Naive B cell (primary cell): ENCODE results near the gene RER1. TPM values are rescaled to one million over a fixed set of nuclear protein-coding genes. Genes with fewer than 3 reads are reported as not detected.

ENCODE experiments used
- ATAC-seq, 2 donors: fragments of 150-1000 bp; cut with Tn5 transposase; 2 replicates each; pipeline ENCODE4 v1.10.0; 2021; ENCODE audit warnings: low read depth in 2 of 2, mild to moderate bottlenecking in 2 of 2, moderate library complexity in 2 of 2
- DNase-seq: peaks from one replicate; pipeline ENCODE4 v3.0.0; 2022
- H3K27ac Mint-ChIP-seq, 6 donors: one replicate each; pipeline ENCODE4 v1.8.0; 2020 to 2022; ENCODE audit warnings: mild to moderate bottlenecking in 6 of 6, mixed read lengths in 6 of 6, moderate library complexity in 5 of 6, inconsistent platforms in 2 of 6
- H3K27me3 Mint-ChIP-seq, 3 donors: one replicate each; pipeline ENCODE4 v1.8.0; 2021 to 2022; ENCODE audit warnings: mixed read lengths in 3 of 3, mild to moderate bottlenecking in 1 of 3
- H3K36me3 Mint-ChIP-seq, 2 donors: one replicate each; pipeline ENCODE4 v1.8.0; 2020 to 2022; ENCODE audit warnings: mixed read lengths in 2 of 2, inconsistent platforms in 1 of 2, mild to moderate bottlenecking in 1 of 2
- H3K4me1 Mint-ChIP-seq, 3 donors: one replicate each; pipeline ENCODE4 v1.8.0; 2020 to 2022; ENCODE audit warnings: mixed read lengths in 3 of 3, inconsistent platforms in 1 of 3, mild to moderate bottlenecking in 1 of 3, moderate library complexity in 1 of 3
- H3K4me3 Mint-ChIP-seq, 8 donors: one replicate each; pipeline ENCODE4 v1.8.0; 2020 to 2022; ENCODE audit warnings: mild to moderate bottlenecking in 8 of 8, mixed read lengths in 8 of 8, moderate library complexity in 8 of 8, inconsistent platforms in 2 of 8
- H3K9me3 Mint-ChIP-seq, 7 donors: one replicate each; pipeline ENCODE4 v1.8.0; 2020 to 2022; ENCODE audit warnings: mixed read lengths in 7 of 7, mild to moderate bottlenecking in 5 of 7, inconsistent platforms in 2 of 7, moderate library complexity in 1 of 7
- polyA plus RNA-seq, 6 donors: library from polyadenylated mRNA; unstranded; fragments of 300-500 nt; fragmentation: Illumina TruSeq; gene quantifications; one replicate each; pipeline ENCODE4 v1.2.3, GENCODE V29; 2021; ENCODE audit warnings: low read depth in 6 of 6

RER1 gene
- polyA plus RNA-seq, 6 donors from 2014 or later = 116 to 129 (median 121) TPM

DNA sequence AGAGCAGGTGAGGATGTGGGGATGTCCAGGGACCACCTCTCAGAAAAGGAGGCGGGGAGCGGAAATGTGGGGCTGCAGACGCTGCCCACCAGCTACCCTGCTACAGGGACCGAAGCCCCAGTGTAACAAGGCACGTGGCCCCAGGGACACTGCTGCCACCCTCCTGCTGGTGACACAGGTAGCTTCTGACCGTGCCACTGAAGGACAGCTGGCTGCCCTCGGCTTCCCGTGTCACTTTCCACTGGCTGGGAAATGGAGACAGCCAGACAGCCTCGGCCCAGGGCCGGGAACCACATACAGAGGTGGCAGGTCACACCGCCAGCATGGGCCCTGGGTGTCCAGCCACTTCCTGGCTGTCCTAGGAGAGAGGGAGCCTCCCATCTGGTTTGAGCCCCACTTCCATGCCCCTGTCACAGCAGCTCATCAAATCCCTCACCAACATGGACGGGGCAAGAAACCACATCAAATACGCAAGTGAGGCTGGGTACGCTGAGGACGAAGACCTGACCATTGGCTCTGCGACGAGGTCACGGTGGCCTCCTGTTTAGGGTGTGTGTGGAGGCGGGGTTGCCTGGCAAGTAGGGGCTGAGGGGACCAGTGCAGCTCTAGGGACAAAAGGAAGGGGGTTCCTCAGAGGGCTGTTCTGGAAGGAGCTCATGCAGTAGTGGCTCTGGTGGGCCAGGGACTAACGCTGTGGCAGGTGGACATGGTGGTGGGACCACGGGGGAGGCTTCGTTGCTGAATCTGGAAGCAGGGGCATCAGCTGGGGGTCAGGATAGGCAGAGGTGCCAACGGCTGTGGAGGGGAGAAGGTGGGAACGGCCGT lies 15.7 kb downstream of the RER1 start:
- H3K27me3 Mint-ChIP-seq = no peaks in the 10 kb centered on the region
- H3K36me3 Mint-ChIP-seq = no peaks in the 10 kb centered on the region
- H3K4me3 Mint-ChIP-seq = peak overlapping the region in 2 of 8 donors; percentile 52 to 76

DNA sequence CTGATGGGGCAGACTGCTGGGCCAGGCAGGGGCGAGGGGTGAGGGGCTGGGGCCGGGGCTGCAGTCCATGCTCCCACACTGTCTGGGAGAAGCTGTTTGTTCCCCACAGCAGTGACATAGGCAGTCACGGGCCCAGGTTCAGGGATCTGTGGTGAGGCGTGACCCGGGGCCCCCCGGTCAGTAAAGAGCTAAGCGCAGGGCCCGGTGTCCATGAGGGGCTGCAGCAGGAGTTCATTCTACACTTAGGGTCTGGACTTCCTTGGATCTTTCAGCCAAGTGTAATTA lies 16.3 kb downstream of the RER1 start:
- Mint-ChIP-seq H3K27ac (peak overlapping the region in 1 of 6 donors; percentile 44), H3K27me3 (no peaks in the 10 kb centered on the region)
- no peak for DNase-seq

More for the DNA sequence above, 15.7 kb downstream of the RER1 start:
- H3K27ac Mint-ChIP-seq = peak overlapping the region in 2 of 6 donors; percentile 43 to 44
- no peak for DNase-seq
- peaks cover 0 to 12% (median 9%) of the 10 kb centered on the region in 3 donors for H3K4me1 Mint-ChIP-seq
- no peaks in the 10 kb centered on the region for H3K9me3 Mint-ChIP-seq
- no peak for ATAC-seq

GRCh38 chr1:2408456-2408855 lies 16.8 kb downstream of the RER1 start:
- no peaks in the 10 kb centered on the region for H3K36me3 Mint-ChIP-seq
- peaks cover 0 to 12% (median 9%) of the 10 kb centered on the region in 3 donors for H3K4me1 Mint-ChIP-seq
- H3K27ac Mint-ChIP-seq = no peak overlapping the region
- no peaks in the 10 kb centered on the region for H3K9me3 Mint-ChIP-seq
- no peak for DNase-seq
- H3K4me3 Mint-ChIP-seq = no peak overlapping the region
- no peak for ATAC-seq
- H3K27me3 Mint-ChIP-seq = no peaks in the 10 kb centered on the region

More for the DNA sequence above, 16.3 kb downstream of the RER1 start:
- Mint-ChIP-seq H3K4me3 (no peak overlapping the region), H3K9me3 (no peaks in the 10 kb centered on the region), H3K36me3 (no peaks in the 10 kb centered on the region), H3K4me1 (peaks cover 0 to 12% (median 9%) of the 10 kb centered on the region in 3 donors)
- ATAC-seq = no peak

DNA sequence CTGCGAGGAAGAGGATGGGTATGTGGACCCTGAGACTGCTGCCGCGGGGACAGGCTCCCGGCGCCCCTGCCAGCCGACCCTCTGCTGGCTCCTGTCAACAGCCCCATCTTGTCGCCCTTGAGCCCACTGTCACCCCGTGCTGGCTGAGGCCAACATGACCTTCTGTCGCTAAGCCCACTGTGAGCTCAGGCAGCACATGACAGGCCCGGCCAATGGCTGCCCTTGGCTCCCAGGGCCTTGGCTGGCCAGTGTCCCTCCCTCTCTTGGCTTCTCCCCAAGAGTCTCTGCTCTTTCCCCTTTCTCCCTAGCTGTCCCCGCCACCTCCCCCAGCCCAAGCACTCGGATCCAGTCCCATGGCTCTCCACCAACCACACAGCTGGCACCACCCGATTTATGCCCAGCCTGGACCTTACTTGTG lies 17.2 kb downstream of the RER1 start:
- peaks cover 1 to 12% (median 9%) of the 10 kb centered on the region in 3 donors for H3K4me1 Mint-ChIP-seq
- H3K36me3 Mint-ChIP-seq = no peaks in the 10 kb centered on the region
- no peaks in the 10 kb centered on the region for H3K9me3 Mint-ChIP-seq
- ATAC-seq = no peak
- peak overlapping the region in 1 of 6 donors; percentile 63 for H3K27ac Mint-ChIP-seq
- no peaks in the 10 kb centered on the region for H3K27me3 Mint-ChIP-seq
- peak overlapping the region in 2 of 8 donors; percentile 18 to 30 for H3K4me3 Mint-ChIP-seq
- DNase-seq = no peak

DNA sequence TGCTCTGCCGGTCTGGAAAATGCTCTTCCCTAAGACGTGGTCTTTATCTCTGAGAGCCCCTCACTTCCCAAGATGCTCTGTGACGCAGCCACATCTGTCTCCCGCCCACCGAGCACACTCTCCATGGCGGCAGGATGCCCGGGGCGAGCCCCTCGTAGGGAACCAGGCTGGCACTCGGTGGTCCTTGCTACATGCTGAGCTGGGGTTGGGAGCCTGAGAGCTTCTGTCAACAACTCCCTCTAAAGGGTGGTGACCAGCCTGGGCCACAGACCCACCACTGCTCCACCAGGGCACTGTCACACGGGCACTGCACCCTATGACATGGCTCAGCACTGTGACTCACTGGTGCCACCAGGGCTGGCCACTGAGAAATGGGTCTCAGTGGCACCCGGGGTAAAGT lies 18.1 kb downstream of the RER1 start:
- no peak for DNase-seq
- peaks cover 9 to 20% (median 17%) of the 10 kb centered on the region in 3 donors for H3K4me1 Mint-ChIP-seq
- no peaks in the 10 kb centered on the region for H3K27me3 Mint-ChIP-seq
- H3K9me3 Mint-ChIP-seq = no peaks in the 10 kb centered on the region
- H3K27ac Mint-ChIP-seq = peak overlapping the region in 3 of 6 donors; percentile 63 to 67 (median 66)
- peak overlapping the region in 3 of 8 donors; percentile 40 to 84 (median 80) for H3K4me3 Mint-ChIP-seq
- ATAC-seq = no peak
- H3K36me3 Mint-ChIP-seq = no peaks in the 10 kb centered on the region

DNA sequence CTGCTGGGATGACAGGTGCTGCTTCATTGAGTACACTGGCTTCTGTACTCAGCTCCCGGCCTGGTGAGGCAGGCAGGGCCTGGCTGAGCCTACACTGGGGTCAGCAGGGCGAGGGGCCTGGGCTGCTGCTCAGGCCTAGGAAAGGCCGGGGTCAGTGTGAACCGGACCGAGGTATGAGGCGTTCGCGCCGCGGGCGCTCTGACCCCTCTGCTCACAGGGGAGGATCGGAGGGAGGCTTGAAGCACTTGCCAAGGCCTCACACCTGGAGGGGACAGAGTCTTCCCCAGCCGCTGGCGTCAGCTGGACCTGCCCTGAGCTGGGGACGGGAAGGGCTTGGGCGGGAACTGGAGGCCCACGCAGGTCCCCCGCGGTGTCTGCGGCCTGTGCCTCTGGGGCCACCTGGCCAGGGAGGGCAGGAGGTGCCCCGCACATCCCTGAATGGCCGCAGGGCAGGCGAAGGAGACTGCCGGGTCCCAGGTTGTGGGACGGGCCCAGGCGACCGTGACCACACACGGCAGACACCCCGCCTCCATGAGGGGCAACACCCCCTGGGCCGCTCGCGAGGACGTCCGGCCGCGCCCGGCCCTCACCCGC lies 20.3 kb downstream of the RER1 start:
- no peaks in the 10 kb centered on the region for H3K27me3 Mint-ChIP-seq
- H3K4me1 Mint-ChIP-seq = peaks cover 21 to 39% (median 35%) of the 10 kb centered on the region in 3 donors
- H3K9me3 Mint-ChIP-seq = no peaks in the 10 kb centered on the region
- DNase-seq = no peak
- H3K27ac Mint-ChIP-seq = peak overlapping the region in 5 of 6 donors; percentile 16 to 93 (median 69)
- H3K4me3 Mint-ChIP-seq = peak overlapping the region; percentile 77 to 91 (median 86)
- ATAC-seq = peak; percentile 15 to 19
- H3K36me3 Mint-ChIP-seq = no peaks in the 10 kb centered on the region

GRCh38 chr1:2412395-2412772 lies 20.7 kb downstream of the RER1 start, which contains the start of gene PEX10:
Gene PEX10, minus strand, starts transcription at chr1:2412564. Its CDS starts 62 bp downstream, at chr1:2412502.
- ATAC-seq (peak; percentile 90 to 91), DNase-seq (peak; percentile 99)
- Mint-ChIP-seq H3K9me3 (no peaks in the 10 kb centered on the region), H3K4me3 (peak within 1 kb of the TSS; percentile 85 to 93 (median 88)), H3K4me1 (peaks cover 21 to 39% (median 39%) of the 10 kb centered on the region in 3 donors), H3K27ac (peak within 1 kb of the TSS in 5 of 6 donors; percentile 16 to 93 (median 69)), H3K27me3 (no peaks in the 10 kb centered on the region), H3K36me3 (no peaks in the 10 kb centered on the region)

DNA sequence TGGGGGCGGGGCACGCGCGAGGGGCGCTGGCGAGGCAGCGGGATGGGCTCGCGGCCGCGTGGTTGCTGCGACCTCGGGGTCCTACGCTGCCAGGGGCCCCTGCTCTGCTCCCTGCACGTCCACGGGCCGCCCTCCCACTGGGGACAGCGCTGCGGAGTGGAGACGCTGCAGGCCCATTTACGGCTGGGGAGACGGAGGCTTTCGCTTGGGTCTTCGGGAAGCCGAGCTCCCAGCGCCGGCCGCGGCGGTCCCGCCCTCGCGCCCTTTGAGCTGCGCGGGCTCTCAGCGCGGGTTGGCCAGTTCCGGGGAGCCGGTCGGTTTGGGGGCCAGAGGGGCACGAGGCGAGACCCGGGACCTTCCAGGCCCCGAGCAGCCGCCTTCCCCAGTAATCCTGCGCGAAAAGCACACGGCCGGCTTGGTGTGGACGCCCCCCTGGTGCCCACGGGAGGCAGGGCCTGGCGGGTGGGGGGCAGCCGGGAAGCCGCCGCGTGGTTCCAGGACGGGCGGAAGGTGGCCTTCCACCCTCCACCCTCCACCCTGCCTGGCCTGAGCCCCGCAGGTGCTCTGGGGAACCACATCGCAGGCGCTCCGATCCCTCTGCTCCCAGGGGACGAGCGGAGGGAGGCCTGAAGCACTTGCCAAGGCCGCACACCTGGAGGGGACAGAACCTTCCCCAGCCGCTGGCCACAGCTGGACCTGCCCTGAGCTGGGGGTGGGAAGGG lies 21.3 kb downstream of the RER1 start:
- H3K27ac Mint-ChIP-seq = peak overlapping the region in 2 of 6 donors; percentile 59 to 92
- no peaks in the 10 kb centered on the region for H3K9me3 Mint-ChIP-seq
- H3K27me3 Mint-ChIP-seq = no peaks in the 10 kb centered on the region
- H3K4me3 Mint-ChIP-seq = peak overlapping the region in 6 of 8 donors; percentile 84 to 91 (median 88)
- H3K4me1 Mint-ChIP-seq = peaks cover 21 to 39% (median 39%) of the 10 kb centered on the region in 3 donors
- H3K36me3 Mint-ChIP-seq = no peaks in the 10 kb centered on the region
- DNase-seq (no peak), ATAC-seq (peak; percentile 18 to 26)

DNA sequence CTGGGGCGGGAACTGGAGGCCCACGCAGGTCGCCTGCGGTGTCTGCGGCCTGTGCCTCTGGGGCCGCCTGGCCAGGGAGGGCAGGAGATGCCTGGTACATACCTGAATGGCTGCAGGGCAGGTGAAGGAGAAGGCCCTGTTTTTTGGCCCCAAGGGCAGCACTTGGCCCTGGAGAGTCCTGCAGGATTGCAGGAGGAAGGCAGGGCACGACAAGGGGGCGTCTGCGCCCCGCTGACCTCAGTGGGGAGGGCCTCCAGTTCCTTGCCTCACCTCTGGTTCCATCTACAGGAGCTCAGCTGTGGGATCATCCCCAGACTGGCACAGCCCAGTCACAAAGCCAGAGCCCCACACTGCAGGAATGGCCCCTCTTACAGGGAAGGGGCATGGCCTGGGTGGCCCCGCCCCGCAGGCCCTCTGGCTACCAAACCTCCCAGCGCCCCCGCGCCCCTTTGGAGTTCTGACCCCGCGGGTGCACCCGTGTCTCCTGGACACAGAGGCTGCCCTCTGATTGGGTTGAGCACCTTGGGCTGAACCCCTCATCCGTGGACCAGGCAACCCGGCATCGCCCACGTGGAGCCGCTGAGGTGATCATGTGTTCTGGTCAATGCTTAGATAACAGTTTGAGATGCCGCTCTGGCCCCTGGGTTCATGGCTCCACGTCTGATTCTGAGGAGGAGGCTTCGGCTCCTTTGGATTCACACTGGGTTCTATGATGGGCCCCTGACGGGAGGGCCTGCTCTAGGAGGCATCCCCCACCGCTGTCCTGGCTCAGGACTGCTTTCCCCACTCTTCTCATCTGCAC lies 22.1 kb downstream of the RER1 start:
- peaks cover 21 to 39% (median 39%) of the 10 kb centered on the region in 3 donors for H3K4me1 Mint-ChIP-seq
- H3K27me3 Mint-ChIP-seq = peaks cover 0 to under 1% (median 0%) of the 10 kb centered on the region in 3 donors
- H3K36me3 Mint-ChIP-seq = no peaks in the 10 kb centered on the region
- DNase-seq (no peak), ATAC-seq (no peak)
- no peaks in the 10 kb centered on the region for H3K9me3 Mint-ChIP-seq
- H3K27ac Mint-ChIP-seq = peak overlapping the region in 5 of 6 donors; percentile 49 to 93 (median 91)
- peak overlapping the region; percentile 83 to 93 (median 86) for H3K4me3 Mint-ChIP-seq

DNA sequence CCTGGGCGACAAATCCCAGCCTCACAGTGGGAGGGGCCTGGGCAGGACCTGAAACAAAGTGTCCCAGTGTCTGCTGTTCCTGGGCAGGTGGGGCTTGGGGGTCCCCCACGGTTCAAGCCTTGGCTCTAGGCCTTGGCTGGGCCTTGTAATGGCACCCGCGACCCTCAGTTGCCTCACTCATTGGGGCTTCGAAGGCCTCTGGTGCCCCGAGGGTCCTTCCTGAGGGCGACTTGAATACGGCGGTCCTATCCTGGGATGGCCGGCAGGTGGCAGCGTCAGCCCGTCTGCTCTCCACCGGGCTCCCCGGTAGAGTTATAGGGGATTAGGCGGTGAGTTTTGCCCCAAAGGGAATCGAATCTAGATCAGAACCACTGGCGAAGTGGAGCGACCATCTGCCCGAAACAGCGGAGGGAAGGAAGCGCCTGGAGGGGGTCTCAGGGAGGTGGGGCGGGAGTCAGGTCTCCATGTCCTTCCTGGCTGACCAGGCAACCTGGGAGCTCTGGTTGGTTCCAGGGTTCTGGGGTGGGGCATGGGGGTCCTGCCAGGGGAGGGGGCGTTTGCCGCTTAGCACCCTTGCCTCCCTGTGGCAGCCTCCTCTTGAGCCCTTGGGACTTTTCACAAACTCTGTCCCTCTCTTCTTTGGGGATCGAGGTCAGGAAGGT lies 22.8 kb downstream of the RER1 start:
- H3K9me3 Mint-ChIP-seq = no peaks in the 10 kb centered on the region
- peaks cover 0 to 8% (median 0%) of the 10 kb centered on the region in 3 donors for H3K27me3 Mint-ChIP-seq
- peaks cover 25 to 38% (median 37%) of the 10 kb centered on the region in 3 donors for H3K4me1 Mint-ChIP-seq
- peak overlapping the region; percentile 49 to 93 (median 90) for H3K27ac Mint-ChIP-seq
- no peaks in the 10 kb centered on the region for H3K36me3 Mint-ChIP-seq
- DNase-seq = peak; percentile 78
- peak overlapping the region; percentile 83 to 93 (median 86) for H3K4me3 Mint-ChIP-seq
- peak; percentile 27 to 29 for ATAC-seq

DNA sequence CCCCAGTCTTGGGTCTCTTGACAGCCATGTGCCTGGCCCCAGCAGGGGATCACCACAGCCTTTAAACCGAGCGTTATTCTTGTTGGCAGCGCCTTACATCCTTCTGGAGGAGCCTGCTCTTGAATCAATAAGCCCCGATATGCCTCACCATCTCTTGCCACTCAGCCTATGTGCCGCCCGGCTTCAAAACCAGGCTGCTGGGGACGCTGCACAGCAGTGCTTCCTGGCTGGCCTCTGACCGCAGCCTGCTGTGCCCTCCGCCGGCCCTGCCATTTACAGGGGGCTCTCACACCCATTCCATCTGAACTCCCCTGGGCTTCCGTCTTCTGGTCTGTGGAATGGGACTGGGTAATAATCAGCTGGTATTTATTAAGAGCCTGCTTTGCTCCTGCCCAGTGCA lies 23.7 kb downstream of the RER1 start:
- Mint-ChIP-seq H3K36me3 (no peaks in the 10 kb centered on the region), H3K27ac (peak overlapping the region in 4 of 6 donors; percentile 27 to 93 (median 62)), H3K27me3 (peaks cover 0 to 9% (median 0%) of the 10 kb centered on the region in 3 donors), H3K4me1 (peaks cover 25 to 37% (median 35%) of the 10 kb centered on the region in 3 donors), H3K9me3 (no peaks in the 10 kb centered on the region), H3K4me3 (peak overlapping the region; percentile 45 to 86 (median 82))
- no peak for ATAC-seq
- DNase-seq = no peak

GRCh38 chr1:2415801-2416208 lies 24.2 kb downstream of the RER1 start:
- no peak for DNase-seq
- peaks cover 25 to 35% (median 32%) of the 10 kb centered on the region in 3 donors for H3K4me1 Mint-ChIP-seq

More at GRCh38 chr1:2415801-2416208, 24.2 kb downstream of the RER1 start:
- no peak for ATAC-seq
- Mint-ChIP-seq H3K9me3 (no peaks in the 10 kb centered on the region), H3K36me3 (no peaks in the 10 kb centered on the region), H3K4me3 (peak overlapping the region; percentile 45 to 86 (median 82)), H3K27me3 (peaks cover 0 to 9% (median 0%) of the 10 kb centered on the region in 3 donors), H3K27ac (peak overlapping the region in 3 of 6 donors; percentile 41 to 93 (median 82))
